ENCODE results near the gene ESR1.

- TF ChIP-seq CTCF (IDR thresholded peaks at IDR 0.05) (no peak), POLR2A (IDR thresholded peaks at IDR 0.05) (no peak)
These were observed 263.1 kb downstream of the ESR1 start for GRCh38 chr6:152070556-152070955.
